Keratinocyte (primary cell): ENCODE data around the gene ZNF69.

Experiments
- EZH2 ChIP-seq: IDR thresholded peaks from one replicate; pipeline ENCODE4 v1.6.1; 2012; ENCODE audit warnings: inconsistent platforms, mild to moderate bottlenecking, low read length, moderate library complexity
- TF ChIP-seq, protein P1 (sequence below), 3 experiments: IDR thresholded peaks in 1 of 3; conservative IDR thresholded peaks in 1 of 3; optimal IDR thresholded peaks in 1 of 3; 2 replicates in 2 of 3; 3 replicates in 1 of 3; pipeline versions ENCODE3 to v1.5.1; 2011; ENCODE audit warnings: low read length in 3 of 3, mild to moderate bottlenecking in 3 of 3, moderate library complexity in 2 of 3, control low read depth in 1 of 3, inconsistent platforms in 1 of 3; ENCODE audit not compliant: insufficient read depth in 2 of 3; ENCODE audit errors: extremely low read depth in 1 of 3

- TF ChIP-seq, protein P1, sequence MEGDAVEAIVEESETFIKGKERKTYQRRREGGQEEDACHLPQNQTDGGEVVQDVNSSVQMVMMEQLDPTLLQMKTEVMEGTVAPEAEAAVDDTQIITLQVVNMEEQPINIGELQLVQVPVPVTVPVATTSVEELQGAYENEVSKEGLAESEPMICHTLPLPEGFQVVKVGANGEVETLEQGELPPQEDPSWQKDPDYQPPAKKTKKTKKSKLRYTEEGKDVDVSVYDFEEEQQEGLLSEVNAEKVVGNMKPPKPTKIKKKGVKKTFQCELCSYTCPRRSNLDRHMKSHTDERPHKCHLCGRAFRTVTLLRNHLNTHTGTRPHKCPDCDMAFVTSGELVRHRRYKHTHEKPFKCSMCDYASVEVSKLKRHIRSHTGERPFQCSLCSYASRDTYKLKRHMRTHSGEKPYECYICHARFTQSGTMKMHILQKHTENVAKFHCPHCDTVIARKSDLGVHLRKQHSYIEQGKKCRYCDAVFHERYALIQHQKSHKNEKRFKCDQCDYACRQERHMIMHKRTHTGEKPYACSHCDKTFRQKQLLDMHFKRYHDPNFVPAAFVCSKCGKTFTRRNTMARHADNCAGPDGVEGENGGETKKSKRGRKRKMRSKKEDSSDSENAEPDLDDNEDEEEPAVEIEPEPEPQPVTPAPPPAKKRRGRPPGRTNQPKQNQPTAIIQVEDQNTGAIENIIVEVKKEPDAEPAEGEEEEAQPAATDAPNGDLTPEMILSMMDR (optimal IDR thresholded peaks at IDR 0.05 in 1 of 3, IDR thresholded peaks at IDR 0.05 in 1 of 3, conservative IDR thresholded peaks at IDR 0.05 in 1 of 3; ENCODE audit: extremely low read depth in 1 of 3, insufficient read depth in 2 of 3, low read length in 3 of 3), result no peak
- TF ChIP-seq EZH2, result no peak
Measured at GRCh38 chr19:11931051-11931450, 43.5 kb downstream of the ZNF69 start.
